K562 (cell line): ENCODE data around the gene TMED7. TPM values are rescaled to one million over a fixed set of nuclear protein-coding genes. Genes with fewer than 3 reads are reported as not detected.

ENCODE experiments used
- CCAR2 ChIP-seq: fragments of 200-400 bp; formaldehyde crosslinking; IDR thresholded peaks from 2 replicates; pipeline ENCODE4 v1.6.1; 2017; ENCODE audit warnings: mild to moderate bottlenecking, low read depth, low read length
- NRF1 ChIP-seq, 2 experiments: fragments of 450-650 bp; IDR thresholded peaks in 1 of 2; conservative IDR thresholded peaks in 1 of 2; 2 replicates each; pipeline ENCODE4 v1.6.1; 2014; ENCODE audit warnings: mild to moderate bottlenecking in 2 of 2
- SMARCC2 ChIP-seq: fragments of 450-650 bp; IDR thresholded peaks from 2 replicates; pipeline ENCODE4 v1.6.1; 2017; ENCODE audit warnings: antibody characterized with exemption, moderate library complexity, mild to moderate bottlenecking, low read depth
- SRF ChIP-seq, 2 experiments: fragments of 250-450, 450-650 bp in 1 of 2; sonication (Bioruptor Pico) in 1 of 2; sonication (generic) in 1 of 2; formaldehyde crosslinking; IDR thresholded peaks; 2 replicates each; pipeline versions ENCODE4 v1.5.0 to v1.5.1; 2020 to 2022; ENCODE audit warnings: mild to moderate bottlenecking in 1 of 2, missing genetic modification reagents in 1 of 2
- ZNF311 ChIP-seq: fragments of 250-450 bp; sonication (Bioruptor Pico); IDR thresholded peaks from 2 replicates; pipeline ENCODE4 v1.4.0; 2020; ENCODE audit warnings: mild to moderate bottlenecking, moderate library complexity
- ZNF717 ChIP-seq: fragments of 250-450 bp; sonication (Bioruptor Pico); IDR thresholded peaks from 2 replicates; pipeline ENCODE4 v1.5.0; 2021
- polyA plus RNA-seq, 8 experiments: library from polyadenylated mRNA; depleted of rRNA in 4 of 8; stranded (reverse) in 5 of 8; unstranded in 3 of 8; fragments of >200 nt; fragmentation: Nextera tagmentation in 2 of 8; fragmentation: Illumina TruSeq in 1 of 8; extraction: Ambion mirVana in 2 of 8; extraction: Trizol in 1 of 8; gene quantifications; 2 replicates each; pipeline versions ENCODE4 v1.2.1 to v1.2.3, GENCODE V29; 2011 to 2014; ENCODE audit warnings: inconsistent platforms in 1 of 8, missing spikeins in 1 of 8
- total RNA-seq, 7 experiments: library from RNA; depleted of rRNA in 6 of 7; stranded (reverse); fragments of >200 nt in 6 of 7; fragmentation: Illumina TruSeq in 2 of 7; extraction: Trizol in 2 of 7; gene quantifications; 2 replicates each; pipeline versions ENCODE4 v1.2.1 to v1.2.3, GENCODE V29; 2011 to 2021; ENCODE audit warnings: low replicate concordance in 1 of 7
- TF ChIP-seq, protein P1 (sequence below), 2 experiments: fragments of 450-650 bp; formaldehyde crosslinking in 1 of 2; IDR thresholded peaks; 2 replicates each; pipeline versions ENCODE4 v1.4.0 to v1.6.1; 2014 to 2020; ENCODE audit warnings: mild to moderate bottlenecking in 2 of 2, borderline replicate concordance in 1 of 2, low read depth in 1 of 2
- TF ChIP-seq, protein P2 (sequence below): fragments of 450-650 bp; IDR thresholded peaks from 2 replicates; pipeline ENCODE4 v1.7.0; 2016; ENCODE audit warnings: borderline replicate concordance
- TF ChIP-seq, protein P3 (sequence below): fragments of 450-650 bp; formaldehyde crosslinking; IDR thresholded peaks from 2 replicates; pipeline ENCODE4 v1.4.0; 2020; ENCODE audit warnings: mild to moderate bottlenecking, moderate library complexity
- TF ChIP-seq, protein P4 (sequence below): sonication (generic); formaldehyde crosslinking; IDR thresholded peaks from 2 replicates; pipeline ENCODE4 v1.8.1; 2022; ENCODE audit warnings: missing genetic modification reagents

Gene TMED7
- total and polyA plus RNA-seq, 9 of the 15 experiments (the other 6 are each of a cell fraction or from before 2014, with no cell fraction given): 15.9 to 93.4 (median 41.7) TPM

DNA sequence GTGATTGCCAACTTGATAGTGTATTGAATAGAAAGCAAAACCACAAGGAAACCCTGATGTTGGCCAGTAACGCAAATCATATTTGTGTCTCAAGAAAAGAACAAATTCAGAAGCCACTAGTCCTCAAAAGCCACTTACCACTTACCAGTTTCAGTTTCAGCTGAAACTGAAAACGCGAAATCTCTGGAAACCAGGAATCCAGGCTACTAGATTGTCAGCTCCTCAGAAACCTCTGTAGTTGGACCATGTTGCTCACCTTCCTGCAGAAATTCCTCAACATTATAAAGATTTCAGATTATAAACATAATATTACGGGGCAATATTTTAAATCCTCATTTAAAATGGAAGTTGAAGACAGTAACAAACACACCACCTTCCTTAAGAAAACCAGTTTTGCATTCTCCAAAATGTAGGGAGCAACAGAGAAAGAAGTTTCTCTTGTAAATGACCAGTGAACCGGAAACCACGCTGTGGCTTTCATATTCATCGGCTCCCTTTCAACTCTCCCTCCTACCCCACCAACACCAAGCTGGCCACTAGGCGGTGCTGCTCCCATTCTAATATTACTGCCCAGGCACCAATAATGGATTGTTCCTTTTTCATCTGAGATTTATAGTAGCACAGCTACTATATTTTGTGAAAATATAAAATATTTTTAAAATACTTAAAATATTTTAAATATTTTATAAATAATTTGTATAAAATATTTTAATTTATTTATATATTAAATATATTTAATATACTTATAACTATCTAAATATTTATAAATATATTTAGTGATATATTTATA is 8.7 kb upstream of the TMED7 start (continued):
- TF ChIP-seq, protein P1, sequence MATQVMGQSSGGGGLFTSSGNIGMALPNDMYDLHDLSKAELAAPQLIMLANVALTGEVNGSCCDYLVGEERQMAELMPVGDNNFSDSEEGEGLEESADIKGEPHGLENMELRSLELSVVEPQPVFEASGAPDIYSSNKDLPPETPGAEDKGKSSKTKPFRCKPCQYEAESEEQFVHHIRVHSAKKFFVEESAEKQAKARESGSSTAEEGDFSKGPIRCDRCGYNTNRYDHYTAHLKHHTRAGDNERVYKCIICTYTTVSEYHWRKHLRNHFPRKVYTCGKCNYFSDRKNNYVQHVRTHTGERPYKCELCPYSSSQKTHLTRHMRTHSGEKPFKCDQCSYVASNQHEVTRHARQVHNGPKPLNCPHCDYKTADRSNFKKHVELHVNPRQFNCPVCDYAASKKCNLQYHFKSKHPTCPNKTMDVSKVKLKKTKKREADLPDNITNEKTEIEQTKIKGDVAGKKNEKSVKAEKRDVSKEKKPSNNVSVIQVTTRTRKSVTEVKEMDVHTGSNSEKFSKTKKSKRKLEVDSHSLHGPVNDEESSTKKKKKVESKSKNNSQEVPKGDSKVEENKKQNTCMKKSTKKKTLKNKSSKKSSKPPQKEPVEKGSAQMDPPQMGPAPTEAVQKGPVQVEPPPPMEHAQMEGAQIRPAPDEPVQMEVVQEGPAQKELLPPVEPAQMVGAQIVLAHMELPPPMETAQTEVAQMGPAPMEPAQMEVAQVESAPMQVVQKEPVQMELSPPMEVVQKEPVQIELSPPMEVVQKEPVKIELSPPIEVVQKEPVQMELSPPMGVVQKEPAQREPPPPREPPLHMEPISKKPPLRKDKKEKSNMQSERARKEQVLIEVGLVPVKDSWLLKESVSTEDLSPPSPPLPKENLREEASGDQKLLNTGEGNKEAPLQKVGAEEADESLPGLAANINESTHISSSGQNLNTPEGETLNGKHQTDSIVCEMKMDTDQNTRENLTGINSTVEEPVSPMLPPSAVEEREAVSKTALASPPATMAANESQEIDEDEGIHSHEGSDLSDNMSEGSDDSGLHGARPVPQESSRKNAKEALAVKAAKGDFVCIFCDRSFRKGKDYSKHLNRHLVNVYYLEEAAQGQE (IDR thresholded peaks at IDR 0.05; ENCODE audit: borderline replicate concordance): peak; percentile 66; the same call in 1 of the 2 replicates
- TF ChIP-seq, protein P1 (CRISPR knock-in tag; IDR thresholded peaks at IDR 0.05; ENCODE audit: low read depth): no peak
- TF ChIP-seq ZNF311 (CRISPR knock-in tag): no peak
- no peak for TF ChIP-seq SRF (CRISPR knock-in tag; IDR thresholded peaks at IDR 0.05)
- TF ChIP-seq NRF1 (conservative IDR thresholded peaks at IDR 0.05 in 1 of 2, IDR thresholded peaks at IDR 0.05 in 1 of 2): no peak
- TF ChIP-seq, protein P2, sequence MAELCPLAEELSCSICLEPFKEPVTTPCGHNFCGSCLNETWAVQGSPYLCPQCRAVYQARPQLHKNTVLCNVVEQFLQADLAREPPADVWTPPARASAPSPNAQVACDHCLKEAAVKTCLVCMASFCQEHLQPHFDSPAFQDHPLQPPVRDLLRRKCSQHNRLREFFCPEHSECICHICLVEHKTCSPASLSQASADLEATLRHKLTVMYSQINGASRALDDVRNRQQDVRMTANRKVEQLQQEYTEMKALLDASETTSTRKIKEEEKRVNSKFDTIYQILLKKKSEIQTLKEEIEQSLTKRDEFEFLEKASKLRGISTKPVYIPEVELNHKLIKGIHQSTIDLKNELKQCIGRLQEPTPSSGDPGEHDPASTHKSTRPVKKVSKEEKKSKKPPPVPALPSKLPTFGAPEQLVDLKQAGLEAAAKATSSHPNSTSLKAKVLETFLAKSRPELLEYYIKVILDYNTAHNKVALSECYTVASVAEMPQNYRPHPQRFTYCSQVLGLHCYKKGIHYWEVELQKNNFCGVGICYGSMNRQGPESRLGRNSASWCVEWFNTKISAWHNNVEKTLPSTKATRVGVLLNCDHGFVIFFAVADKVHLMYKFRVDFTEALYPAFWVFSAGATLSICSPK: no peak
- no peak for TF ChIP-seq ZNF717
- TF ChIP-seq CCAR2: no peak
- TF ChIP-seq, protein P3, sequence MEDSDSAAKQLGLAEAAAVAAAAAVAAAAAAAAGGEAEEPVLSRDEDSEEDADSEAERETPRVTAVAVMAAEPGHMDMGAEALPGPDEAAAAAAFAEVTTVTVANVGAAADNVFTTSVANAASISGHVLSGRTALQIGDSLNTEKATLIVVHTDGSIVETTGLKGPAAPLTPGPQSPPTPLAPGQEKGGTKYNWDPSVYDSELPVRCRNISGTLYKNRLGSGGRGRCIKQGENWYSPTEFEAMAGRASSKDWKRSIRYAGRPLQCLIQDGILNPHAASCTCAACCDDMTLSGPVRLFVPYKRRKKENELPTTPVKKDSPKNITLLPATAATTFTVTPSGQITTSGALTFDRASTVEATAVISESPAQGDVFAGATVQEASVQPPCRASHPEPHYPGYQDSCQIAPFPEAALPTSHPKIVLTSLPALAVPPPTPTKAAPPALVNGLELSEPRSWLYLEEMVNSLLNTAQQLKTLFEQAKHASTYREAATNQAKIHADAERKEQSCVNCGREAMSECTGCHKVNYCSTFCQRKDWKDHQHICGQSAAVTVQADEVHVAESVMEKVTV (CRISPR knock-in tag): peak; percentile 84
- no peak for TF ChIP-seq SMARCC2
- TF ChIP-seq, protein P4, sequence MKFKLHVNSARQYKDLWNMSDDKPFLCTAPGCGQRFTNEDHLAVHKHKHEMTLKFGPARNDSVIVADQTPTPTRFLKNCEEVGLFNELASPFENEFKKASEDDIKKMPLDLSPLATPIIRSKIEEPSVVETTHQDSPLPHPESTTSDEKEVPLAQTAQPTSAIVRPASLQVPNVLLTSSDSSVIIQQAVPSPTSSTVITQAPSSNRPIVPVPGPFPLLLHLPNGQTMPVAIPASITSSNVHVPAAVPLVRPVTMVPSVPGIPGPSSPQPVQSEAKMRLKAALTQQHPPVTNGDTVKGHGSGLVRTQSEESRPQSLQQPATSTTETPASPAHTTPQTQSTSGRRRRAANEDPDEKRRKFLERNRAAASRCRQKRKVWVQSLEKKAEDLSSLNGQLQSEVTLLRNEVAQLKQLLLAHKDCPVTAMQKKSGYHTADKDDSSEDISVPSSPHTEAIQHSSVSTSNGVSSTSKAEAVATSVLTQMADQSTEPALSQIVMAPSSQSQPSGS (CRISPR knock-in tag): no peak
